A204.1 (cell line): ENCODE data around the gene HMCES.
"Not testable (repeated sequence)": the region's sequence is repeated elsewhere in the genome, so short reads cannot be mapped to it uniquely, and the experiment has no call there.

Source experiments
- FAIRE-seq: peaks from 2 replicates; lab custom pipeline; 2012; peaks lifted over from hg19 to GRCh38; lab: Jason Lieb, UNC

The HMCES gene

DNA sequence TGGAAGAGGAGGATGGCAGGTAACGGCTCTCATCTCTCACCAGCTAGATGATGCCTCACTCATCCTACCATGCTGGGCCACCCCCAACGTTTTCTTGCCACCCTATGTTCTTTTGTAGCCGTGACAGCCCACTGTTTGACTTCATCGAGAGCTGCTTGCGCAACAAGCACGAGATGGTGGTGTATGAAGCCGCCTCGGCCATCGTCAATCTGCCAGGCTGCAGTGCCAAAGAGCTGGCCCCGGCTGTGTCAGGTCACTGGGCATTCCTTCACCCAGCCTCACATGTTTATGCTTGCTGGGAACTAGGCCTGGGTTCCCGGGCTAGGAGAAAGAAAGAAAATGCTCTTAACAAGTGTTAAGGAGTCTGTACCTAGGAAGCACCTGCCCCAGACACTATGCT is 21.1 kb upstream of the HMCES start:
- FAIRE-seq, result no peak

DNA sequence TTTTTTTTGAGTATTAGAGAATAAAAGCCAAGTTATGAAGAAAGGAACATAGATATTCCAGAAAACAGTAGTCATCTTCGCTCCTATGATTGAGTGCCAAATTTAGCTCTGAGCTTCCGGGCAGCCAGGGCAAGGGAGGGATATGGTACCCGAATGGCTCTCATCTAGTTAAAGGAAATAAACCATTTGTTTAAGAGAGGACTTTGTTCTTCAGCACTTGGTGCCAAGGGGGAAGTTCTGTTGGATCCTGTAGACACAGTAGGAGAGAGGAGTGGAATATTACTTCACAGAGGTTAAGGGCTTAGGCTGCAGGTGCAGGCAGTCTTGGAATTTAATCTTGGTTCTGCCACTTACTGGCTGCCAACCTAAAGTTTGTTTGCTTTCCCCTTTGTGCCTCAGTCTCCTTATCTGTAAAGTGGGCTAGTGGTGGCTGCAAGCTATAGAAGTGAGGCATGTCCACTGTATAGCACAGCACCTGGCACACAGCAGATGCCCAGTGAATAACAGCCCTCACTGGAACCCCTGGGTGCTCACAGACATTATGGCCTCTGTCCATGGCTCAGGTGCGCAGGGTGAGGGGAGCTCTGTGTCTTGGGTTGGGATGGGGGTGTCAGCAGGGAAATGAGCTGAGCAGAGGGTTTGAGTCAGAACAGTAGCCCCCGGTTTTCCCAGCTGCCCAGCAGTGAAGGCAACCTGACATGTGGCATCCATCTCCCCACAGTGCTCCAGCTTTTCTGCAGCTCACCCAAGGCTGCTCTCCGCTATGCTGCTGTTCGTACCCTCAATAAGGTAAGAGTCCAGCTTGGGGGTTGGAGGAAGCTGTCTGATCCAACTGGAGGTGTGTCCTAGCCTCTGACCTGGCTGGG is 18.8 kb upstream of the HMCES start:
- no peak for FAIRE-seq

DNA sequence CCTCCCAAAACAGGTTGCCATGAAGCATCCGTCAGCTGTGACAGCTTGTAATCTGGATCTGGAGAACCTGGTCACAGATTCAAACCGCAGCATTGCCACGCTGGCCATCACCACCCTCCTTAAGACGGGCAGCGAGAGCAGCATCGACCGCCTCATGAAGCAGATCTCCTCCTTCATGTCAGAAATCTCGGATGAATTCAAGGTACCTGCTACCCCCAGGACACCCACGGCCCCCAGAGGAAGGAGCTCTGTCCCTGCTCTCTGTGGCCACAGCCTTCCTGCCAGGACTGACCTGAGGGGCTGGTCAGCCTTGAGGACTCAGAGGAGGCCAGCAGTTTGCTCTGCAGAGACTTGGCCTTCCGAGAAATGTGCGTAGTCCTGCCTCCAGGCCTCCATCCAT is 18.1 kb upstream of the HMCES start:
- FAIRE-seq, result no peak

DNA sequence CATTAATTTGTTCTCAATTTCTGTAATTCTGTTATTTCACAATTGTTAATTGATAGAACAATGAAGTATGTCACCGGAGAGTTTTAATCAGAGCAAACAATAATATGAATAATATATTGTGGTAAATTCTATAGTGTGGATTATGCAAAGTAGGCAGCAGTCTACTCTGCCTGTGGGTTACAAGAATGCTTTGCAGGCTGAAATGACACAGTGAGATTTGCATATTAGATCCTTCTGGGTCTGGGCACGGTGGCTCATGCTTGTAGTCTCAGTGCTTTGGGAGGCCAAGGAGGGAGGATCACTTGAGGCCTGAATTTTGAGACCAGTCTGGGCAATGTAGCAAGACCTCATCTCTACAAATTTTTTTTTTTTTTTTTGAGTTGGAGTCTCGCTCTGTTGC is 16.8 kb upstream of the HMCES start:
- FAIRE-seq, result no peak

DNA sequence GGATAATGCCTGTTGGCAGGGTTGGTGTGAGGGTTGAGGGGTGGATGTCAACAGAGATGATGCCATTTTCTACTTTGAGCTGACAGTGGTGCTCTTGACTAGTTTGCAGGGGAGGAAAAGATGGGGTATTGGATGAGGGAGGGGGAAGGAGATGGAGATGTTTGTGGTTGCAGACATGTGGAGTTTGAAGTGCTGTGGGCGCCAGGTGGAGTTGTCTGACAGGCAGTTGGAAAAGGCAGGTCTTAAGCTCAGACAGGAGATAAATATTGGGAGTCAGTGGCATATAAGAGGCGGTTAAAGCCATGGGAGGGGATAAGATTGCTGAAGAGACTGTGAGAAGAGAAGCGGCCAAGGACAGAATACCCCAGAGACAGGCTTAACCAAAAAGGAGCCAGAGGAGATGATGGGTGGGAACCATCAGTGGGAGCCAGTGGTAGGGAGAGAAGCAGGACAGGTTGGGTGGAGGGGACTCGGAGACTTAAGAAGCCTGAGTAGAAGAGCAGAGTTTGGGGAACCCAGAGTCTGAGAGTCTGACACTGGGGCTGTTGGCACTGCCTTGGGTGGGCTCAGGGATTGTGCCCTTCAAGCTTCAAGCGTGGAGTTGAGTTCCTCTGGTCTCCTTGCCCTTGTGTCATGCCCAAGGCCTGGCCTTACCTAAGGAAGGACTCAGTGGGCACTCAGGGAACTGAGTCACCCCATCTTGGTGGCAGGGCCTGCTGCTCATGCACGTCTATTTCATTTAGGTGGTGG is 15.3 kb upstream of the HMCES start:
- no peak for FAIRE-seq

DNA sequence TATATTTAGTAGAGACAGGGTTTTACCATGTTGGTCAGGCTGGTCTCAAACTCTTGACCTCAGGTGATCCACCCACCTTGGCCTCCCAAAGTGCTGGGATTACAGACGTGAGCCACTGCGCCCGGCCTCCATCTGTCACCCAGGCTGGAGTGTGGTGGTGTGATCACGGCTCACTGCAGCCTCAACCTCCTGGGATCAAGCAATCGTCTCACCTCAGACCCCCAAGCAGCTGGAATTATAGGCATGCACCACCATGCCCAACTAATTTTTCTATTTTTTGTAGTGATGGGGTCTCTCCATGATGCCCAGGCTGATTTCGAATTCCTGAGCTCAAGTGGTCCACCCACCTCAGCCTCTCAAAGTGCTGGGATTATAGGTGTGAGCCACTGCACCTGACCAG is 13.7 kb upstream of the HMCES start:
- not testable (repeated sequence) for FAIRE-seq

DNA sequence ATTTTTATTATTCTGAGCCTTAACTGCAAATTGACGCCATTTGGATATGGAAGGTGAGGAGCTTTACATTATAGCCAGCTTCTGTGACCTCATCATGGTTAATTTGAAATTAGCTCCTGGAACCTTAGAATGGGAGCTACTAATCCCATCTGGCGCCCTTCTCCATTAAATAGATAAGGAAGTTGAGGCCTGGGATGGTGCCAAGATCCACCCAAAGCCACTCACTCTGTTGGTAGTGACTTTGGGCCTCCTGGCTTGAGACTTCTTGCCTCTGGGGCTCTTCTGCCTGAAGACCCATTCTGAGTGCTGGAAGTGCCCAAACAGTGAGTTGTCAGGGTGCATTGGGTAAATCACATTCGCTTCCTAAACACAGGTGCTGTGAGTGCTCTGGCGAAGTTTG is 12.0 kb upstream of the HMCES start:
- no peak for FAIRE-seq

DNA sequence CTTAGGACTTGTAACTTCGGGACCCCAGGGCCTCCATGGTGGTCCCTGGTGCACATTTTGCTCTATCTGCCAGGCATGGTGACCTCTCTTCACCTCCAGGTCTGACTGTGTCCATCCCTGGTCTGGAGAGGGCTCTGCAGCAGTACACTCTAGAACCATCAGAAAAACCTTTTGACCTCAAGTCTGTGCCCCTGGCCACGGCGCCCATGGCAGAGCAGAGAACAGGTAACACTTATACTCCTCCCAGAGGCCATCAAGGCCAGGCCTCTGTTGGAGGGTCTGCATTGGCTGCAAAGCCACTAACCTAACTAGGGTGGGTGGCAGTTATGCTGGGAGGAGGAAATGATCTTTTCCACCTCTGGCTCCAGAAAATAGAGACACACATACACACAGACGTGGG is 10.3 kb upstream of the HMCES start:
- FAIRE-seq, result no peak

DNA sequence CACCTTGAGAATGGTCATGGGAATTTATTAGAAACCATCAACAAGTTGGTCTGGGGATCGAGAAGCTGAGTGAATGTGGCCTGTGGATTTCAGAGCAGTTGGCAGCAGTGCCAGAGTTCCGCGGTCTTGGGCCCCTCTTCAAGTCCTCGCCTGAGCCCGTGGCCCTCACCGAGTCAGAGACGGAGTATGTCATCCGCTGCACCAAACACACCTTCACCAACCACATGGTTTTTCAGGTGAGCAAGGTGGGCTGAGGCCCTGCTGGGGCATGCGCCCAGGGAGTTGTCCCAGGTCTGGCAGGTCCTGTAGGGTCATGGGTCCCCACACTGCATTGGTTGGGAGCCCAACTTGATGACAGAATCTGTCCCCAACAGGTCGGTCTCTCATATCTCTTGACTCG is 7.0 kb upstream of the HMCES start:
- no peak for FAIRE-seq

DNA sequence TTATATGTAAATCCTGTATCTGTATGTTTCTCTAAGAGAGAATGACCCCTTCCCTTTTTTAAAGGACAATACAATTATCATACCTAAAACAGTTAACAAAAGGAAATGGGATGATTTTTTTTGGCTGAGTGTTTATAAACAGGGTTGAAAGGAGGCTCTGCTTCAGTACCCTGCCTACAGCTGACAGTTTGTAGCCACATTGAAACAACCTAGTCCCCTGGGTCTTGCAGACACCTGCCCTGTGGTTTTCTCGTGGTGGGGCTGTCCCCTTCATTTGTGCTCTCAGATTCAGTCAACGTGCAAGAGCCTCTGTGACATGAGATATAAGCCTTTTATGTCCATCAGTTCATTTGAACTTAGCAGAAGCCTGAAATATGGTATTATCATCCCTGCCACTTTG is 2.3 kb upstream of the HMCES start:
- no peak for FAIRE-seq

DNA sequence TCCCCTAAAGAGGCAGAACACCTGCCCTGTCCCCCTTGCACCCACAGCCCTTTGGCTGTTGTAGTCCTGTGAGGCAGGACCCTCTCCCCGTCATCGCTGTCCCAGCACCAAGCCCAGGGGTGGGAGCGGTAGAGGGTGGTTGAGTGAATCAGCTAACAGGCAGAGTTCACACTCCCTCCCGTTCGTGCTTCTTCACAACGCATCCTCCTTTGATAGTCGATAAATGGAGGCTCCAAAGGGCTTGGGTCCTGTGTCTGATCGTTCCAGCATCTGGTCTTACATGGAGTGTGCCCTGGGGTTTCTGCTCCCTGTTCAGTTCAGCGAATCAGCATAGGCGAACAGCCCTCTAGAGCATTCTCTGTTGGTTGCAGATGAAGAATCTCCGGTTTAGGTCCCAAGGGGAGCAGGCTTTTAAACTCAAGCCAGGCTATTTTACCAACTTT is 820 bp upstream of the HMCES start:
- FAIRE-seq, result no peak

DNA sequence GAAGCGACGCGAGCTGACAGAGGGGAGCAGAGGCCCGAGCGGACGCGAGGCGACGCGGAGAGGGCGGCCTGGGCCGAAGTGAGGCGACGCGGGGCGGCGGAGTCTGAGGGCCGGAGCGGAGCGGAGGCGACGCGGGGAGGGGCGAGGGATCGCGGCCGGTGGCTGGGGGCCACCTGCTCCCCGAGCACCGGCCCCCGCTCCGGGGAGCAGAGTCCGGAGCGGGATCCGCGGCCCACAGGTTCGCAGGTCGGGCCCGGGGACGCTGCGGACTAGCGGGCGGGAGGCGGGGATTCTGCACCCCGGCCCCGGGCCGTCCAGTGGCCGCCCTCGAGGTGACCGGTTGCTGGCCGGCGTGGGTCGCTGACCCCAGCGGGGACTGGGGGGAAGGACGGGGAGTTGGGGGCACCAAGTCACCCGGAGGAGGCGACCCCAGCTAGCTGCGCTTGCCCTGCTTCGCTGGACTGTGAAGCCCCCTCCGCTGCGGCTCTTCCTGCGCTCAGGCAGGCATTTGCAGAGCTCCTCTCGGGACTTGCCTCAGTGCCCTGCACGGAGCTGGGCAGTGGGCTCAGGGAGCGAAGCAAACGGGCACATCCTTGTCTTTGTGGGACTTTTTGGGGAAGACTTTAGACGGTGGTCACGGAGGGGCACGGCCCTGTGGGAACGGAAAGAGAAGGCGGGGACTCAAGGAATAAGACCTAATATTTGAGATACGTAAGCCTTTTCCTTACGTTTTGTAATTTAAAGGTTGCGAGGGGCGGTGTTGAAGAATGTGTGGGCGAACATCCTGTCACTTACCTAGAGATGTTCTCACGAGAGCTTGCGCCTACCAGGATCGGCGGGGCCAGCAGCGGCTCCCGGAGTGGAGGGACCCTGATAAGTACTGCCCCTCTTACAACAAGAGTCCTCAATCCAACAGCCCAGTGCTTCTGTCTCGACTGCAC is 566 bp downstream of the HMCES start:
- FAIRE-seq, result no peak

DNA sequence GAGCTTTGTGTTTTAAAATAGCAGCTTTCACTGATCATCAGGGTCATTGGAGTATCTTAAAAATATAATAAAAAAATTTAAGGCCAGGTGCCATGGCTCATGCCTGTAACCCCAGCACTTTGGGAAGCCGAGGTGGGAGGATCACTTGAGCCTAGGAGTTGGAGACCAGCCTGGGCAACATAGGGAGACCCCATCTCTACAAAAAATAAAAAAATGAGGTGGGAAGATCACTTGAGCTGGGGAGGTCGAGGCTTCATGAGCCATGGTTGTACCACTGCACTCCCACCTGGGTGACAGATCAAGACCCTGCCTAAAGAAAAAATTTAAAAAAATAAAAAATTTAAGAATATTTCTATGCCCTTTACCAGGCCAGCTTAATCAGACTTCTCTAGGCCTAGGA is 1.5 kb downstream of the HMCES start:
- no peak for FAIRE-seq

DNA sequence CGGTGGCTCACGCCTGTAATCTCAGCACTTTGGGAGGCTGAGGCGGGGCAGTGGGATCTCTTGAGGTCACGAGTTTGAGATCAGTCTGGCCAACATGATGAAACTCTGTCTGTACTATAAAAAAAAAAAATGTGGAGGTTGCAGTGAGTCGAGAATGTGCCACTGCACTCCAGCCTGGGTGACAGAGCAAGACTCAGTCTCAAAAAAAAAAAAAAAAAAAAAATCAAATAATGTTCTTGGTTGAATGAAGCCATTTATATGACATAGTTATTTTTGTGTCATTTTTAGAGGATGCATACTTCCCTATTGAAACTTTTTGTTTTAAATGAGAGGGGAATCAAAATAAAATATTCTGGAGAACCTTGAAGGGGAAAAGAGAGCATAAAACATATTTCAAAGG is 3.1 kb downstream of the HMCES start:
- no peak for FAIRE-seq

DNA sequence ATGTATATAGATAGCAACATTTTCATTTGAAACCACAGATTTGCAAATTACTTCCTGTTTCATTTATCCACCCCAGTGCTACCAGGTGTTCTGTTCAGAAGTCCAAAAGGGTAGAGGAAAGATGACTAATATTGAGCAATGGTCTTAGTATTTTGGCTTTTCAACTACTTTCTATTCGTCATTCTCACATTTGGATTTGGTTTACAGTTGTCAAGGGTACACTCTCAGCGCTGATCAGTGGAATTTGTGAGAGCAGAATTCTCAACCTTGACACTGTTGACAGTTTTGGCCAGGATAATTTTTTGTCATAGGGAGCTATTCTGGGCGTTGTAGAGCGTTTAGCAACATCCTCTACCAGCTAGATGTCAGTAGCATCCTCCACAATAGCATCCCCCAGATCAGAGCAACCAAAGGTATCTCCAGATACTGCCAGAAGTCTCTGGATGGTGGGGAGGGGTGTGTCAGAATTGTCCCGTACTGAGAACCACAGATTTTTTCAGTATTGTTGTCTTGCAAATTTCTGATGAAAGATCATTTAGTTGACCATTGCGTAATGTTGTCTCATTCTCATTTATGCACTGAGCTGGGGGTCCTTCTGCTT is 4.2 kb downstream of the HMCES start:
- no peak for FAIRE-seq

DNA sequence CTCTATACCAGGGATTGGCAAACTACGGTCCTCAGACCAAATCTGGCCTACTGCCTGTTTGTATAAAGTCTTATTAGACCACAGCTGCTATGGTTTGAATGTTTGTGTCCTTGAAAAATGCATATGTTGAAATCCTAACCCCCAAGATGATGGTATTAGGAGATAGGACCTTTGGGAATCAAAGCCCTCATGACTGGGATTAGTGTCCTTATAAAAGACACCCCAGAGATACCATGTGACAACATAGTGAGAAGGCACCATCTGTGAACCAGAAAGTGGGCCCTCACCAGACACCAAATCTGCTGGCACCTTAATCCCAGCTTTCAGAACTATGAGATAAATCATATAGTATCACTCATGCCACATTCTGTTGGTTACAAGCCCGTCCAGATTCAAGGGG is 7.4 kb downstream of the HMCES start:
- FAIRE-seq, result no peak

DNA sequence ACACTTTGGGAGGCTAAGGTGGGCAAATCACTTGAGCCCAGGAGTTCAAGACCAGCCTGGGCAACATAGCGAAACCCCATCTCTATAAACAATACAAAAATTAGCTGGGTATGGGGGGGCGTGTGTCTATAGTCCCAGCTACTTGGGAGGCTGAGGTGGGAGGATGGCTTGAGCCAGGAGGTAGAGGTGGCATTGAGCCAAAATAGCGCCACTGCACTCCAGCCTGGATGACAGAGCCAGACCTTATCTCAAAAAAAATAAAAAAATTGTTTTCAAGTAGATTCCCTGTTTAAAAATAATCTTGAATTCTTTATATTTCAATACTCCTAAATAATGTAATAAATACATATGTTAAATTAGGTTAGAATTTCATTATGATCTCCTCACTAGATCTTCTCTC is 9.8 kb downstream of the HMCES start:
- FAIRE-seq, result no peak

DNA sequence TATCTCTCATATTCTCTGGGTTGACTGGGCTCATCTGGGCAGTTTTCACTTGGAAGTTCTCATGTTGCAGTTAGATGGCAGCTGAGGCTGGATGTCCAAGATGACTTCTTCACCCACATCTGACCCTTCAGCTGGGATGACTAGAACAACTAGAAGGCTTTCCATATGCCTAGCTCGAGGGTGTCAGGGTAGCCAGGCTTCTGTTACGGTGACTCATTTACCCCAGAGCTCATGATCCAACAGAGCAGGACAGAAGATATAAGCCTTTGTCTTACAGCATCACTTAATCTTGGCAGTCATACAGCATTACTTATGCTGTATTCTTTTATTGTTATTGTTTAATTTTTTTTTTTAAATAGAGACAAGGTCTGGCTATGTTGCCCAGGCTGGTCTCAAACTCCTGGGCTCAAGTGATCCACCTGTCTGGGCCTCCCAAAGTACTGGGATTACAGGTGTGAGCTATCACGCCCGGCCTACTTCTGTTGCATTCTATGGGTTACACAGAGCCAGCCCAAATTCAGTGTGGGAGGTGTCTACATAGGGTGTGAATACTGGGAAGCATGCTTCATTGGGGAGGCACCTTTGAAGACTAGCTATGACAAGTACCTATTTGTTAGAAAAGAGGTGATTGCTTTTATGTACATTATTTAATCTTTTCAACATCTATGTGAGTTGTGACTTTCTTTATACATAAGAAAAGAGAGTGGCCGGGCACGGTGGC is 10.7 kb downstream of the HMCES start:
- no peak for FAIRE-seq

DNA sequence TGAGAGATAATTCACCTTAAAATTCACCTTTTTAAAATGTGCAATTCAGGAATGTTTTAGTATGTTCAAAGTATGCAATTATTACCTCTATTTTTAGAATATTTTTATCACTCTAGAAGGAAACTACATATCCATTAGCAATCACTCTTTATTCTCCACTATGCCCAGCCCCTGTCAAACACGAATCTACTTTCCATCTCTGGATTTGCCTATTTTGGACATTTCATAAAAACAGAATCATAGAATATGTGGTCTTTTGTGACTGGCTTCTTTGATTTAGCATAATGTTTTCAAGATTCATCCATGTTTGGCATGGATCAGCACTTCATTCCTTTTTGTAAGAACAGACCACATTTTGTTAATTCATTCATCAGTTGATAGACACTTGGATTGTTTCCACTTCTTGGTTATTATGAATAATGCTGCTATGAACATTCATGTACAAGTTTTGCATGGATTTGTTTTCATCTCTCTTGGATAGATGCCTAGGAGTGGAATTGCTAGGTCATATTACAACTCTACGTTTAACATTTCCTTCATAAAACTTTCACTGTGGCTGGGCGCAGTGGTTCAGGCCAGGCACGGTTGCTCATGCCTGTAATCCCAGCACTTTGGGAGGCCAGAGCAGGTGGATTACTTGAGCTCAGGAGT is 12.7 kb downstream of the HMCES start:
- no peak for FAIRE-seq

DNA sequence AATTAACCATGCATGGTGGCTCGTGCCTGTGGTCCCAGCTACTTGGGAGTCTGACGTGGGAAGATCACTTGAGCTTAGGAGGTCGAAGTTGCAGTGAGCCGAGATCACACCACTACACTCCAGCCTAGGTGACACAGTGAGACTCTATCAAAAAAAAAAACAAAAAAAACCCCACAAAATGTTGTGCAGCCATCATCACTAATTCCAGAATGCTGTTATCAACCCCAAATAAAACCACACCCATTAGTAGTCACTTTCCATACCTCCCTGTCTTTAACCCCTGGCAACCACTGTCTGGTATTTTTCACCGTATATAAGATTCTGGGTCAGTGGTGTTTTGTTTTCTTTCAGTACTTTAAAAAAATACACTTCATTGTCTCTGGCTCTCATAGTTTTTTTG is 16.6 kb downstream of the HMCES start:
- FAIRE-seq, result no peak
